Esophagus muscularis mucosa (tissue), 4 donors: ENCODE results near the gene NEK2. TPM values are rescaled to one million over a fixed set of nuclear protein-coding genes. Genes with fewer than 3 reads are reported as not detected.
"Not testable (repeated sequence)": the region's sequence is repeated elsewhere in the genome, so short reads cannot be mapped to it uniquely, and the experiment has no call there.

ENCODE experiments used
- DNase-seq: peaks from one replicate; pipeline ENCODE4 v3.0.0-alpha.2; 2017; ENCODE audit errors: extremely low spot score
- H3K27ac ChIP-seq, 4 donors: fragments of 200-600 bp; sonication (generic); replicated peaks in 1 of 4; 1 replicate in 3 of 4; 2 replicates in 1 of 4; pipeline ENCODE4 v1.5.1; 2016 to 2019; ENCODE audit warnings: mild to moderate bottlenecking in 1 of 4
- H3K27me3 ChIP-seq, 4 donors: fragments of 200-600 bp; sonication (generic); one replicate each; pipeline versions ENCODE4 v1.5.1 to v1.6.0; 2016 to 2019
- H3K36me3 ChIP-seq, 4 donors: fragments of 200-600 bp; sonication (generic); one replicate each; pipeline ENCODE4 v1.5.1; 2016 to 2019
- H3K4me1 ChIP-seq, 4 donors: fragments of 200-600 bp; sonication (generic); one replicate each; pipeline ENCODE4 v1.5.1; 2016 to 2019
- H3K4me3 ChIP-seq, 4 donors: fragments of 200-600 bp; sonication (generic); 1 replicate in 2 of 4; 2 replicates in 2 of 4; pipeline ENCODE4 v1.5.1; 2016 to 2019; ENCODE audit warnings: mild to moderate bottlenecking in 4 of 4, moderate library complexity in 1 of 4
- H3K9me3 ChIP-seq, 4 donors: fragments of 200-600 bp; sonication (generic); 1 replicate in 3 of 4; 2 replicates in 1 of 4; pipeline ENCODE4 v1.5.1; 2016 to 2019
- CTCF ChIP-seq, 3 experiments: fragments of 200-600 bp in 2 of 3; fragments of 450-650 bp in 1 of 3; sonication (generic) in 2 of 3; IDR thresholded peaks; one replicate each; pipeline ENCODE4 v1.5.1; 2017 to 2019; ENCODE audit warnings: antibody characterized with exemption in 3 of 3, mild to moderate bottlenecking in 2 of 3, moderate library complexity in 1 of 3
- EP300 ChIP-seq: sonication (generic); formaldehyde crosslinking; IDR thresholded peaks from one replicate; pipeline ENCODE4 v1.6.1; 2017; ENCODE audit warnings: antibody characterized with exemption
- POLR2A ChIP-seq: fragments of 450-650 bp; IDR thresholded peaks from one replicate; pipeline ENCODE4 v1.6.1; 2017; ENCODE audit warnings: antibody characterized with exemption, moderate library complexity, mild to moderate bottlenecking, low read depth
- POLR2AphosphoS5 ChIP-seq, 2 donors: sonication (generic); formaldehyde crosslinking; IDR thresholded peaks; one replicate each; pipeline ENCODE4 v1.6.1; 2017; ENCODE audit warnings: antibody characterized with exemption in 2 of 2
- WGBS: methylation state at CpG from one replicate; pipeline ENCODE4 v1.1.5; 2018; 5-methylcytosine and 5-hydroxymethylcytosine counted together
- intact Hi-C: fragments of 100-400 bp; cut with DNase I; formaldehyde crosslinking; loops from one replicate; pipeline ENCODE4 v1.15.1; 2023
- total RNA-seq, 4 donors: library from RNA; depleted of rRNA; stranded (reverse); fragments of >200 nt; gene quantifications; one replicate each; pipeline versions ENCODE4 v1.1.0 to v1.2.1, GENCODE V29; 2016

The NEK2 gene
- total RNA-seq, 4 donors from 2014 or later = not detected

DNA sequence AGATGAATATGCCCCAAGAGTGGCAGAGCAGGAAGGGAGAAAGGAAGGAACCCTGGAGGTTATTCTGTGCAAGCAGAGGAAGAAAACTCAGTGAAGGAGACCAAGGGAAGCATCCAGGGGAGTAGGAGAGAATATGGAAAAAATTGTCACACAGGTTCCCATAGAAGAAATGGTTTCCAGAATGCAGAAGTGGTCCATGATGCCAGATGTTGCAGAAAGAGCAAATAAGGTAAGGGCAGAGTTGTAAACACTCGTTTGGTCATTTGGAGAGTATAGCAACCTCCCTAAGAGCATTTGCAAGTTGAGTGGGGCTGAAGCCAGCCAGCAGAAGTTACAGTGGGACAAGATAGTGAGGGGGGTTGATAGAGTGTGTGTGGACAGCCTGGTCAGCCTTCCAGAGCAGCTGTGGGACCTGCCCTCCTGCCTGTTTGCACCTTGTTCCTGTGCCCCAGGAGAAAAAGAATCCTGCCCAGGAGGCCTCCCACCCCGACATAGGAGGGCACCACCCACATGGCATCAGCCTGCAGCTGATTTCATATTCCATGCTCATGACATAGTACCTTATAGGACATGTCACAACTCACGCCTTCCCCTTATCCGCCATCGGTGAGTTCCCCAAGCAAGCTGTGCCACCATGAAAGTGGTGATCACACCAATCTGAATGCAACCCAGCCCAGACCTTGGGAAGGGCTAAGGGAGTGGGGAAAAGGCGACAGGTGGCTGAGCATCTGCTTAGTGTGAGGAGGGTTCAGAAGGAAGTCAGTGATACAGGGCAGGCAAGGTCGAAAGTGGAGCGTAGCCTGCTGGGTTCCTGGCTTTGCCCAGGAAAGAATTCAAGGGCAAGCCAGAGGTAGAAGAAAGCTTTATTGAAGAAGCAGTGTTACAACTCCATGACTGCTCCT is 8.2 kb upstream of the NEK2 start:
- H3K27ac ChIP-seq = no peak overlapping the region
- 80% methylated on average over 8 of the region's 8 CpGs for WGBS
- intact Hi-C loops = loop anchor here (5.0 to 10.0 kb wide), 2 partner anchors 149 to 351 kb away; partner anchors contain the start of genes DTL, INTS7 and LPGAT1
- no peak for TF ChIP-seq EP300
- TF ChIP-seq POLR2AphosphoS5 (IDR thresholded peaks at IDR 0.05) = no peak
- TF ChIP-seq POLR2A = no peak
- TF ChIP-seq CTCF (IDR thresholded peaks at IDR 0.05) = no peak
- peaks cover 0 to 19% (median 0%) of the 10 kb centered on the region in 4 donors for H3K27me3 ChIP-seq
- H3K4me1 ChIP-seq = peaks cover 0 to 5% (median 0%) of the 10 kb centered on the region in 4 donors
- DNase-seq = peak; percentile 90
- H3K4me3 ChIP-seq = no peak overlapping the region
- H3K36me3 ChIP-seq = no peaks in the 10 kb centered on the region
- H3K9me3 ChIP-seq = no peaks in the 10 kb centered on the region

- intact Hi-C loops = loop anchor here (5.0 to 10.0 kb wide), 2 partner anchors 150 to 353 kb away; partner anchors contain the start of genes DTL, INTS7 and LPGAT1
- not testable (repeated sequence) for H3K9me3 ChIP-seq, H3K4me3 ChIP-seq, DNase-seq, H3K36me3 ChIP-seq, H3K4me1 ChIP-seq, H3K27ac ChIP-seq
- 91% methylated on average over 7 of the region's 7 CpGs for WGBS
- H3K27me3 ChIP-seq = peaks cover 0 to 12% (median 0%) of the 10 kb centered on the region in 4 donors
Measured at GRCh38 chr1:211682186-211682585, 6.8 kb upstream of the NEK2 start.

DNA sequence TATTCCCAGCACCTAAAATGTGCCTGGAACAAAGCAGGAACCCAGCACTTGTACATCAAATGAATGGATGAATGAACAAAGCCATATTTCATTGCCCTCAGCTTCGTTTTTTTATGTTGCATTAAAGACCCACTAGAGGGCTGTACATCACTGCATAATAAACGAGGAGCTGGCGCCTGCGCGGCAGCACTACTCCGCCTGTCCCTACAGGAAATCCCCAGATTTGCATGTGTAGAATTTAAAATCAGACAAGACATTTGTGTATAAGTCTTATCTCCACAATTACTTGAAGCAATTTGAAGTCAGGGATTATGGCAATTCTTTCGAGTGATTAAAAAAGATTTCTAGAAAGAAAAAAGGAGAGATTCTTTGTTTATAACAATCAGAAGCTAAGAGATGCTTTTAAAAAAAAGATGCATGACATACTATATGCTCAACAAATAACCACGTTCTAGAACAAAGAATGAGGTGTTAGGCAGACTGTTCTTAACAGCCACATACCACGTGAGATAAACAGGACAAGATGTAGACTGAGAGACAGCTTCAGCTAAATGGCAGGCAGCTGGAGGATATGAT is 5.4 kb upstream of the NEK2 start:
- H3K4me3 ChIP-seq = no peak overlapping the region
- peaks cover 2 to 8% (median 3%) of the 10 kb centered on the region in 4 donors for H3K4me1 ChIP-seq
- no peaks in the 10 kb centered on the region for H3K36me3 ChIP-seq
- 2% methylated on average over 9 of the region's 9 CpGs for WGBS
- no peak for DNase-seq
- H3K27me3 ChIP-seq = peaks cover 0 to 4% (median 0%) of the 10 kb centered on the region in 4 donors
- H3K9me3 ChIP-seq = no peaks in the 10 kb centered on the region
- TF ChIP-seq POLR2A = no peak
- TF ChIP-seq POLR2AphosphoS5 (IDR thresholded peaks at IDR 0.05) = peak in 1 of 2 donors; percentile 21
- TF ChIP-seq CTCF (IDR thresholded peaks at IDR 0.05) = peak; percentile 64 to 75 (median 71)
- no peak overlapping the region for H3K27ac ChIP-seq
- intact Hi-C loops = loop anchor here (5.0 to 10.0 kb wide), 2 partner anchors 151 to 354 kb away; partner anchors contain the start of genes DTL, INTS7 and LPGAT1

- no peaks in the 10 kb centered on the region for H3K27me3 ChIP-seq
- WGBS = 55% methylated on average over 6 of the region's 6 CpGs
Measured at GRCh38 chr1:211677659-211678058, 2.2 kb upstream of the NEK2 start.

More at GRCh38 chr1:211677659-211678058, 2.2 kb upstream of the NEK2 start:
- Histone ChIP-seq H3K27ac (no peak overlapping the region), H3K4me1 (peaks cover 11 to 17% (median 14%) of the 10 kb centered on the region in 4 donors), H3K4me3 (no peak overlapping the region), H3K9me3 (no peaks in the 10 kb centered on the region), H3K36me3 (no peaks in the 10 kb centered on the region)
- no peak for DNase-seq
- TF ChIP-seq CTCF (IDR thresholded peaks at IDR 0.05) (no peak), EP300 (no peak), POLR2AphosphoS5 (IDR thresholded peaks at IDR 0.05) (no peak), POLR2A (no peak)
- intact Hi-C loops = no loop called here
